ENCODE results near the gene USP4. TPM values are rescaled to one million over a fixed set of nuclear protein-coding genes. Genes with fewer than 3 reads are reported as not detected.
A peak's percentile ranks its signal among the peaks of the same experiment; 100 is the strongest.
"Not testable (repeated sequence)": the region's sequence is repeated elsewhere in the genome, so short reads cannot be mapped to it uniquely, and the experiment has no call there.

USP4 gene
- total and polyA plus RNA-seq, 2 of the 13 experiments (the other 11 are each of a cell fraction or from before 2014, with no cell fraction given) = 9.2 to 20.8 TPM

DNA sequence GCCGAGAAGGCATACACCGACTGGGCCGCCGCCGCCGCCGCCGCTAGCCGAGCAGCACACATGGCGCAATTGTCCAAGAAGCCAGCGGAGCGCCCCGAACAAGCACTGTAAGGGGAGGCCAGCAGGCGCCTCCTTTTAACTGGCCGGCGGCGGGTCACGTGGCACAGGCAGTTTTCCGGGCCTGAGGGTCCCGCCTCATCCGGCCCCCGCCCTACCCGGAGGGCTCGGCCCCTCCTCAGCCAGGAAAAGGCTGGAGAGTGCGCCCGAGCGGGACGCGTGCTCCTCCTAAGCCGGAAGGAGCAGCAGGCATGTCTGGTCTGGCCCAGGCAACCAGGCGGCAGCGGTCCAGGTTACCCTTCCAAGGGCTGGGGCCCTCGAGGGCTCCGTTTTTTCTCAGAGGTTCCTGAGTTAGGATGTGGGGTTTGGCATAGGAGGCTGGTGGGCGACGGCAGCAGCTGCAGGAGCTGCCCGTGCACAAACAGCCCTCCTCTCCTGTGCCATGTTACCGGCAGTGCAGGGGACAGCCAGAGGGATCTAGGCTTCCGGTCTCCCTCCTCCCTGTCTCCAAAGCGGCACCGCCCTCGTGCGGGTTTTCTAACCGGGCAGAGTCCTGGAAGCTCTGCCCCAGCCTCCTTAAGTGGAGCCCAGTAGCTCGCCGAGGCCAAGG is 18.5 kb upstream of the USP4 start, which contains the start of gene GPX1 (continued):
- peak; percentile 85; the same call in 1 of the 2 replicates for TF ChIP-seq ZFP90 (CRISPR knock-in tag; IDR thresholded peaks at IDR 0.05; ENCODE audit: borderline replicate concordance)
- TF ChIP-seq ARNT (IDR thresholded peaks at IDR 0.05) = no peak
- TF ChIP-seq, protein P1, sequence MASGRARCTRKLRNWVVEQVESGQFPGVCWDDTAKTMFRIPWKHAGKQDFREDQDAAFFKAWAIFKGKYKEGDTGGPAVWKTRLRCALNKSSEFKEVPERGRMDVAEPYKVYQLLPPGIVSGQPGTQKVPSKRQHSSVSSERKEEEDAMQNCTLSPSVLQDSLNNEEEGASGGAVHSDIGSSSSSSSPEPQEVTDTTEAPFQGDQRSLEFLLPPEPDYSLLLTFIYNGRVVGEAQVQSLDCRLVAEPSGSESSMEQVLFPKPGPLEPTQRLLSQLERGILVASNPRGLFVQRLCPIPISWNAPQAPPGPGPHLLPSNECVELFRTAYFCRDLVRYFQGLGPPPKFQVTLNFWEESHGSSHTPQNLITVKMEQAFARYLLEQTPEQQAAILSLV (CRISPR knock-in tag; IDR thresholded peaks at IDR 0.05; ENCODE audit: borderline replicate concordance) = no peak

DNA sequence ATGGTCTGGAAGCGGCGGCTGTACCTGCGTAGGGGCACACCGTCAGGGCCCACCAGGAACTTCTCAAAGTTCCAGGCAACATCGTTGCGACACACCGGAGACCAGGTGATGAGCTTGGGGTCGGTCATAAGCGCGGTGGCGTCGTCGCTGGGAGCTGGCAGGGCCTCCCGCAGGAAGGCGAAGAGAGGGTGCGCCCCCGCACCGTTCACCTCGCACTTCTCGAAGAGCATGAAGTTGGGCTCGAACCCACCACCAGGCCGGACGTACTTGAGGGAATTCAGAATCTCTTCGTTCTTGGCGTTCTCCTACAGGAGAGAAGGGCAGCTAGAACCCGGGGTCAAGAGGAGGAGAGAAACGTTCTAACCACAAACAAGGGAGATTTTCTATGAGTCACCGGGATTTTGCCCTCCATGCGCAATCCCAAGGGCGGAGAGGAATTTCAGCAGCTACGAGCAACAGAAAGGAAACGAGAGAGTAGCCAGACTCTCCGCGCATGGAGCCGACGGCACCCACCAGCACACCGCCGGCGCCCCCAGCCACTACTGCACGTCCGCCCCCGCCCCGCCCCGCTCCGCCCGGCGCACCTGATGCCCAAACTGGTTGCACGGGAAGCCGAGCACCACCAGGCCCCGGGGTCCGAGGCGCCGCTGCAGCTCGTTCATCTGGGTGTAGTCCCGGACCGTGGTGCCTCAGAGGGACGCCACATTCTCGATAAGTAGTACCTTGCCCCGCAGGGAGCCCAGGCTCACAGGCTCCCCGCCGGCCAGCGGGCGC is 17.8 kb upstream of the USP4 start:
- H3K4me2 ChIP-seq (ENCODE audit: low read depth, low read length) = peak overlapping the region; percentile 79
- peaks cover 40% of the 10 kb centered on the region for H3K4me1 ChIP-seq (ENCODE audit: insufficient read depth, low read length)
- H3K9ac ChIP-seq (ENCODE audit: insufficient read depth, low read depth, low read length) = peak overlapping the region; percentile 80
- intact Hi-C loops (cut with micrococcal nuclease; ENCODE audit: unreplicated experiment) = loop anchor here (1.0 to 5.0 kb wide), 2 partner anchors 17 to 55 kb away; partner anchors contain the start of genes RHOA, TCTA and USP4
- peaks cover 14% of the 10 kb centered on the region for H3K79me2 ChIP-seq (ENCODE audit: insufficient read depth, low read length)
- peak overlapping the region; percentile 62 to 73 (median 63) for H3K4me3 ChIP-seq (replicated peaks in 1 of 3; ENCODE audit: insufficient read depth in 1 of 3, low read depth in 2 of 3, low read length in 3 of 3)
- CTCF ChIA-PET (ENCODE audit: low intra/inter-chr PET ratio, low total read pairs) = interaction anchor here (1.2 kb wide), 1 partner anchor 17 kb away, joined by 6 read pairs; the partner anchor contains the start of gene USP4
- TSS peak; percentile 77 for BruUV-seq (replicated peaks)
- H4K20me1 ChIP-seq (ENCODE audit: insufficient read depth, low read length); FAIRE-seq; H3K9me3 ChIP-seq (ENCODE audit: low read length); H3K27me3 ChIP-seq (ENCODE audit: control insufficient read depth in 1 of 2, insufficient read depth in 2 of 2, low read length in 2 of 2); in situ Hi-C loops (cut with HindIII; ENCODE audit: extremely low pct_ligation_motif_present, low pct_unique_long_range_greater_than_20kb); H2AFZ ChIP-seq (ENCODE audit: low read length); DNase-seq (ENCODE audit: low spot score): not testable (repeated sequence)
- peak overlapping the region; percentile 94 for H3K27ac ChIP-seq (ENCODE audit: extremely low read length, insufficient read depth, low read length)
- peaks cover 5 to 25% of the 10 kb centered on the region in 2 experiments for H3K36me3 ChIP-seq (replicated peaks in 1 of 2; ENCODE audit: control insufficient read depth in 1 of 2, insufficient read depth in 2 of 2, low read length in 2 of 2)
- POLR2A ChIA-PET = interaction anchor here (0.7 to 5.5 kb wide), 18 partner anchors 10 to 264 kb away, joined by 3 to 134 read pairs (median 8); partner anchors contain the start of genes AMT, DAG1, LAMB2 and NICN1
- peak; percentile 19 for ATAC-seq
- 3% methylated on average over 6 of the region's 63 CpGs for WGBS (ENCODE audit: low lambda C conversion rate)
- TF ChIP-seq SAP130 (CRISPR knock-in tag; IDR thresholded peaks at IDR 0.05; ENCODE audit: low read depth) (peak; percentile 47; the same call in 1 of the 2 replicates), ASH2L (IDR thresholded peaks at IDR 0.05; ENCODE audit: insufficient read length, low read depth, low read length) (peak; percentile 15), ZNF550 (CRISPR knock-in tag; IDR thresholded peaks at IDR 0.05; ENCODE audit: borderline replicate concordance) (0 out of 2 replicates have a peak, but pooled peaks have one; percentile 11), FOSL1 (CRISPR knock-in tag; IDR thresholded peaks at IDR 0.05; ENCODE audit: borderline replicate concordance) (peak; percentile 44; the same call in 1 of the 2 replicates), ZNF224 (CRISPR knock-in tag; IDR thresholded peaks at IDR 0.05) (peak; percentile 4; the same call in 1 of the 2 replicates), ZSCAN21 (CRISPR knock-in tag; IDR thresholded peaks at IDR 0.05; ENCODE audit: borderline replicate concordance) (0 out of 2 replicates have a peak, but pooled peaks have one; percentile 9)
- TF ChIP-seq, protein P2, sequence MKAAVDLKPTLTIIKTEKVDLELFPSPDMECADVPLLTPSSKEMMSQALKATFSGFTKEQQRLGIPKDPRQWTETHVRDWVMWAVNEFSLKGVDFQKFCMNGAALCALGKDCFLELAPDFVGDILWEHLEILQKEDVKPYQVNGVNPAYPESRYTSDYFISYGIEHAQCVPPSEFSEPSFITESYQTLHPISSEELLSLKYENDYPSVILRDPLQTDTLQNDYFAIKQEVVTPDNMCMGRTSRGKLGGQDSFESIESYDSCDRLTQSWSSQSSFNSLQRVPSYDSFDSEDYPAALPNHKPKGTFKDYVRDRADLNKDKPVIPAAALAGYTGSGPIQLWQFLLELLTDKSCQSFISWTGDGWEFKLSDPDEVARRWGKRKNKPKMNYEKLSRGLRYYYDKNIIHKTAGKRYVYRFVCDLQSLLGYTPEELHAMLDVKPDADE (CRISPR knock-in tag; IDR thresholded peaks at IDR 0.05) = 0 out of 2 replicates have a peak, but pooled peaks have one; percentile 4
- TF ChIP-seq, protein P3, sequence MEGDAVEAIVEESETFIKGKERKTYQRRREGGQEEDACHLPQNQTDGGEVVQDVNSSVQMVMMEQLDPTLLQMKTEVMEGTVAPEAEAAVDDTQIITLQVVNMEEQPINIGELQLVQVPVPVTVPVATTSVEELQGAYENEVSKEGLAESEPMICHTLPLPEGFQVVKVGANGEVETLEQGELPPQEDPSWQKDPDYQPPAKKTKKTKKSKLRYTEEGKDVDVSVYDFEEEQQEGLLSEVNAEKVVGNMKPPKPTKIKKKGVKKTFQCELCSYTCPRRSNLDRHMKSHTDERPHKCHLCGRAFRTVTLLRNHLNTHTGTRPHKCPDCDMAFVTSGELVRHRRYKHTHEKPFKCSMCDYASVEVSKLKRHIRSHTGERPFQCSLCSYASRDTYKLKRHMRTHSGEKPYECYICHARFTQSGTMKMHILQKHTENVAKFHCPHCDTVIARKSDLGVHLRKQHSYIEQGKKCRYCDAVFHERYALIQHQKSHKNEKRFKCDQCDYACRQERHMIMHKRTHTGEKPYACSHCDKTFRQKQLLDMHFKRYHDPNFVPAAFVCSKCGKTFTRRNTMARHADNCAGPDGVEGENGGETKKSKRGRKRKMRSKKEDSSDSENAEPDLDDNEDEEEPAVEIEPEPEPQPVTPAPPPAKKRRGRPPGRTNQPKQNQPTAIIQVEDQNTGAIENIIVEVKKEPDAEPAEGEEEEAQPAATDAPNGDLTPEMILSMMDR (CRISPR knock-in tag; IDR thresholded peaks at IDR 0.05) = 0 out of 2 replicates have a peak, but pooled peaks have one; percentile 18
- TF ChIP-seq, protein P4, sequence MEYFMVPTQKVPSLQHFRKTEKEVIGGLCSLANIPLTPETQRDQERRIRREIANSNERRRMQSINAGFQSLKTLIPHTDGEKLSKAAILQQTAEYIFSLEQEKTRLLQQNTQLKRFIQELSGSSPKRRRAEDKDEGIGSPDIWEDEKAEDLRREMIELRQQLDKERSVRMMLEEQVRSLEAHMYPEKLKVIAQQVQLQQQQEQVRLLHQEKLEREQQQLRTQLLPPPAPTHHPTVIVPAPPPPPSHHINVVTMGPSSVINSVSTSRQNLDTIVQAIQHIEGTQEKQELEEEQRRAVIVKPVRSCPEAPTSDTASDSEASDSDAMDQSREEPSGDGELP (IDR thresholded peaks at IDR 0.05; ENCODE audit: borderline replicate concordance, low read depth) = peak; percentile 54; the same call in 1 of the 2 replicates

Data from HepG2 (cell line).